SK-N-SH (cell line): ENCODE data around the gene MRFAP1L1. TPM values are rescaled to one million over a fixed set of nuclear protein-coding genes. Genes with fewer than 3 reads are reported as not detected.
A peak's percentile ranks its signal among the peaks of the same experiment; 100 is the strongest.

Experiments
- CTCF ChIA-PET: fragments of 300-600, 350-600 bp; formaldehyde crosslinking; extraction: SDS; loops from one replicate; lab custom pipeline; 2021; lab: Yijun Ruan, JAX
- POLR2A ChIA-PET: fragments of 350-600 bp; sonication (Branson Sonifier 250); formaldehyde crosslinking; extraction: SDS; loops from one replicate; lab custom pipeline; 2020; ENCODE audit warnings: antibody characterized with exemption, inconsistent platforms; lab: Yijun Ruan, JAX
- DNase-seq: peaks from one replicate; pipeline ENCODE4 v3.0.0; 2012
- H2AFZ ChIP-seq: fragments of 200-600 bp; sonication (generic); 2 replicates; pipeline ENCODE4 v1.8.1; 2016; ENCODE audit warnings: antibody characterized with exemption, mild to moderate bottlenecking, low read depth
- H3F3A ChIP-seq: fragments of 200-600 bp; sonication (generic); replicated peaks from 2 replicates; pipeline ENCODE3; 2016; ENCODE audit warnings: antibody characterized with exemption, mild to moderate bottlenecking; ENCODE audit not compliant: insufficient read depth
- H3K27ac ChIP-seq, 2 experiments: fragments of 200-500 bp in 1 of 2; fragments of 200-600 bp in 1 of 2; sonication (Bioruptor generic) in 1 of 2; sonication (generic), shearing (Covaris generic) in 1 of 2; 2 replicates each; pipeline versions ENCODE4 v1.5.1 to v1.6.1; 2014 to 2016; ENCODE audit warnings: low read depth in 2 of 2, inconsistent platforms in 1 of 2, low read length in 1 of 2, mild to moderate bottlenecking in 1 of 2, mixed read lengths in 1 of 2
- H3K27me3 ChIP-seq: fragments of 200-600 bp; sonication (generic), shearing (Covaris generic); 2 replicates; pipeline ENCODE4 v1.6.1; 2016; ENCODE audit warnings: mixed run types; ENCODE audit not compliant: insufficient read depth
- H3K36me3 ChIP-seq, 2 experiments: fragments of 200-500 bp in 1 of 2; fragments of 200-600 bp in 1 of 2; sonication (Bioruptor generic) in 1 of 2; sonication (generic) in 1 of 2; replicated peaks in 1 of 2; 2 replicates each; pipeline versions ENCODE3 to v1.5.1; 2014 to 2016; ENCODE audit warnings: low read length in 1 of 2, mild to moderate bottlenecking in 1 of 2; ENCODE audit not compliant: insufficient read depth in 2 of 2, control insufficient read depth in 1 of 2
- H3K4me1 ChIP-seq, 2 experiments: fragments of 200-500 bp in 1 of 2; fragments of 200-600 bp in 1 of 2; sonication (Bioruptor generic) in 1 of 2; sonication (generic), shearing (Covaris generic) in 1 of 2; 2 replicates each; pipeline versions ENCODE4 v1.5.1 to v1.6.1; 2014 to 2016; ENCODE audit warnings: low read depth in 1 of 2, low read length in 1 of 2, mixed run types in 1 of 2; ENCODE audit not compliant: insufficient read depth in 2 of 2, control insufficient read depth in 1 of 2
- H3K4me2 ChIP-seq: fragments of 200-600 bp; sonication (generic), shearing (Covaris generic); 2 replicates; pipeline ENCODE4 v1.6.1; 2017; ENCODE audit warnings: mixed run types
- H3K4me3 ChIP-seq, 2 experiments: fragments of 200-500 bp in 1 of 2; fragments of 200-600 bp in 1 of 2; sonication (Bioruptor generic) in 1 of 2; sonication (generic), shearing (Covaris generic) in 1 of 2; 2 replicates each; pipeline versions ENCODE4 v1.5.1 to v1.8.1; 2014 to 2016; ENCODE audit warnings: low read depth in 2 of 2, inconsistent platforms in 1 of 2, low read length in 1 of 2, mild to moderate bottlenecking in 1 of 2, mixed read lengths in 1 of 2, moderate library complexity in 1 of 2
- H3K79me2 ChIP-seq: fragments of 200-600 bp; sonication (generic); 2 replicates; pipeline ENCODE4 v1.8.1; 2017; ENCODE audit warnings: mild to moderate bottlenecking; ENCODE audit not compliant: insufficient read depth
- H3K9ac ChIP-seq: fragments of 200-600 bp; sonication (generic); 2 replicates; pipeline ENCODE4 v1.6.1; 2017; ENCODE audit warnings: mixed run types
- H3K9me2 ChIP-seq: fragments of 200-600 bp; sonication (generic); 2 replicates; pipeline ENCODE4 v1.6.1; 2017; ENCODE audit warnings: mixed run types
- H3K9me3 ChIP-seq: fragments of 200-600 bp; sonication (generic); 2 replicates; pipeline ENCODE4 v1.6.1; 2017; ENCODE audit warnings: mixed run types, mild to moderate bottlenecking, moderate library complexity
- H4K20me1 ChIP-seq: fragments of 200-600 bp; sonication (generic); 2 replicates; pipeline ENCODE4 v1.6.1; 2017; ENCODE audit warnings: mild to moderate bottlenecking, mixed run types; ENCODE audit not compliant: insufficient read depth
- ELF1 ChIP-seq: IDR thresholded peaks from 2 replicates; pipeline ENCODE4 v1.4.0; 2012
- EP300 ChIP-seq, 2 experiments: IDR thresholded peaks; 2 replicates each; pipeline versions ENCODE4 v1.4.0 to v1.6.1; 2012; ENCODE audit warnings: borderline replicate concordance in 1 of 2, low read depth in 1 of 2, low read length in 1 of 2
- FOSL2 ChIP-seq: IDR thresholded peaks from 2 replicates; pipeline ENCODE4 v1.4.0; 2012; ENCODE audit warnings: low read depth, mild to moderate bottlenecking, moderate library complexity, borderline replicate concordance
- NRF1 ChIP-seq: IDR thresholded peaks from 2 replicates; pipeline ENCODE4 v1.6.1; 2012; ENCODE audit warnings: low read depth, mild to moderate bottlenecking, low read length
- POLR2AphosphoS5 ChIP-seq: IDR thresholded peaks from 2 replicates; pipeline ENCODE4 v1.6.1; 2012; ENCODE audit warnings: low read depth, low read length
- RAD21 ChIP-seq: IDR thresholded peaks from 2 replicates; pipeline ENCODE4 v1.6.1; 2012; ENCODE audit warnings: mild to moderate bottlenecking, low read length
- RCOR1 ChIP-seq: fragments of 150-350 bp; IDR thresholded peaks from 2 replicates; pipeline ENCODE4 v1.6.1; 2017; ENCODE audit warnings: antibody characterized with exemption, low read length
- RFX5 ChIP-seq: IDR thresholded peaks from 2 replicates; pipeline ENCODE4 v1.6.1; 2012; ENCODE audit warnings: mild to moderate bottlenecking, improper control_type of control experiment, low read length
- SMC3 ChIP-seq: IDR thresholded peaks from 2 replicates; pipeline ENCODE4 v1.6.1; 2012; ENCODE audit warnings: low read depth, low read length, improper control_type of control experiment
- TAF1 ChIP-seq: IDR thresholded peaks from 2 replicates; pipeline ENCODE4 v1.6.1; 2012; ENCODE audit warnings: low read depth, mild to moderate bottlenecking, low read length, moderate library complexity, borderline replicate concordance
- TCF12 ChIP-seq: IDR thresholded peaks from 2 replicates; pipeline ENCODE4 v1.4.0; 2012
- TEAD4 ChIP-seq: IDR thresholded peaks from 2 replicates; pipeline ENCODE4 v1.4.0; 2012; ENCODE audit warnings: mild to moderate bottlenecking, borderline replicate concordance; ENCODE audit not compliant: insufficient read depth
- USF1 ChIP-seq: IDR thresholded peaks from 2 replicates; pipeline ENCODE4 v1.4.0; 2012; ENCODE audit warnings: low read depth, borderline replicate concordance
- WGBS: methylation state at CpG from one replicate; pipeline ENCODE4 v1.1.6; 2017; ENCODE audit warnings: low lambda C conversion rate; 5-methylcytosine and 5-hydroxymethylcytosine counted together
- polyA plus RNA-seq, 3 experiments: library from polyadenylated mRNA; depleted of rRNA; stranded (reverse); fragments of >200 nt; gene quantifications; 2 replicates each; pipeline ENCODE4 v1.2.3, GENCODE V29; 2012
- TF ChIP-seq, protein P1 (sequence below): IDR thresholded peaks from 2 replicates; pipeline ENCODE4 v1.4.0; 2012; ENCODE audit warnings: low read depth, borderline replicate concordance
- TF ChIP-seq, protein P2 (sequence below): IDR thresholded peaks from 2 replicates; pipeline ENCODE4 v1.4.0; 2012; ENCODE audit warnings: low read depth

Gene MRFAP1L1
- polyA plus RNA-seq, 1 of the 3 experiments (the other 2 are of a cell fraction): 60.3 TPM

- peaks cover 19 to 20% of the 10 kb centered on the region in 2 experiments; a peak in 3 of 4 replicates for H3K4me1 ChIP-seq
- POLR2A ChIA-PET: interaction anchor here (1.1 to 1.8 kb wide), 2 partner anchors 19 to 29 kb away, joined by 3 to 4 read pairs; a partner anchor contains a TSS
- H3F3A ChIP-seq: peaks cover 6% of the 10 kb centered on the region
- no peaks in the 10 kb centered on the region for H3K9me2 ChIP-seq
- H3K4me3 ChIP-seq: no peak overlapping the region
- 95% methylated on average over 3 of the region's 8 CpGs for WGBS
- H3K79me2 ChIP-seq: no peaks in the 10 kb centered on the region
- H3K27ac ChIP-seq: no peak overlapping the region
- TF ChIP-seq SMC3: no peak
- no peaks in the 10 kb centered on the region for H3K27me3 ChIP-seq
- H2AFZ ChIP-seq: no peak overlapping the region
- no peaks in the 10 kb centered on the region for H3K9me3 ChIP-seq
- H3K36me3 ChIP-seq: no peaks in the 10 kb centered on the region
- CTCF ChIA-PET: no interaction called here
- H4K20me1 ChIP-seq: no peaks in the 10 kb centered on the region
- H3K4me2 ChIP-seq: no peak overlapping the region
- no peak for DNase-seq
- H3K9ac ChIP-seq: no peak overlapping the region
Observed at GRCh38 chr4:6692379-6692778, 17.3 kb downstream of the MRFAP1L1 start.

- H3K27ac ChIP-seq: peak overlapping the region in 1 of 2 experiments; percentile 85; a peak in 2 of 4 replicates
- H3K4me1 ChIP-seq: peaks cover 7 to 20% of the 10 kb centered on the region in 2 experiments; a peak in 3 of 4 replicates
- no peaks in the 10 kb centered on the region for H3K36me3 ChIP-seq
- 98% methylated on average over 6 of the region's 15 CpGs for WGBS
- peaks cover 6% of the 10 kb centered on the region for H3F3A ChIP-seq
- no peaks in the 10 kb centered on the region for H4K20me1 ChIP-seq
- no peak overlapping the region for H3K4me3 ChIP-seq
- peak overlapping the region; percentile 93; the same call in 1 of the 2 replicates for H2AFZ ChIP-seq
- no peaks in the 10 kb centered on the region for H3K27me3 ChIP-seq
- H3K9ac ChIP-seq: peak overlapping the region; percentile 55; the same call in 1 of the 2 replicates
- no peaks in the 10 kb centered on the region for H3K9me2 ChIP-seq
- no peaks in the 10 kb centered on the region for H3K9me3 ChIP-seq
- DNase-seq: no peak
- POLR2A ChIA-PET: no interaction called here
- no peak for TF ChIP-seq USF1
- TF ChIP-seq RFX5: no peak
- TF ChIP-seq RAD21: no peak
- TF ChIP-seq ELF1: no peak
- no peak for TF ChIP-seq TEAD4
- TF ChIP-seq RCOR1: no peak
- no peak for TF ChIP-seq POLR2AphosphoS5
- no peak for TF ChIP-seq TAF1
- TF ChIP-seq NRF1: no peak
- TF ChIP-seq FOSL2: no peak
- TF ChIP-seq, protein P1, sequence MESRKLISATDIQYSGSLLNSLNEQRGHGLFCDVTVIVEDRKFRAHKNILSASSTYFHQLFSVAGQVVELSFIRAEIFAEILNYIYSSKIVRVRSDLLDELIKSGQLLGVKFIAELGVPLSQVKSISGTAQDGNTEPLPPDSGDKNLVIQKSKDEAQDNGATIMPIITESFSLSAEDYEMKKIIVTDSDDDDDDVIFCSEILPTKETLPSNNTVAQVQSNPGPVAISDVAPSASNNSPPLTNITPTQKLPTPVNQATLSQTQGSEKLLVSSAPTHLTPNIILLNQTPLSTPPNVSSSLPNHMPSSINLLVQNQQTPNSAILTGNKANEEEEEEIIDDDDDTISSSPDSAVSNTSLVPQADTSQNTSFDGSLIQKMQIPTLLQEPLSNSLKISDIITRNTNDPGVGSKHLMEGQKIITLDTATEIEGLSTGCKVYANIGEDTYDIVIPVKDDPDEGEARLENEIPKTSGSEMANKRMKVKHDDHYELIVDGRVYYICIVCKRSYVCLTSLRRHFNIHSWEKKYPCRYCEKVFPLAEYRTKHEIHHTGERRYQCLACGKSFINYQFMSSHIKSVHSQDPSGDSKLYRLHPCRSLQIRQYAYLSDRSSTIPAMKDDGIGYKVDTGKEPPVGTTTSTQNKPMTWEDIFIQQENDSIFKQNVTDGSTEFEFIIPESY: no peak
- TF ChIP-seq, protein P2, sequence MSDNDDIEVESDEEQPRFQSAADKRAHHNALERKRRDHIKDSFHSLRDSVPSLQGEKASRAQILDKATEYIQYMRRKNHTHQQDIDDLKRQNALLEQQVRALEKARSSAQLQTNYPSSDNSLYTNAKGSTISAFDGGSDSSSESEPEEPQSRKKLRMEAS: no peak
- no peak for TF ChIP-seq TCF12
- no peak for TF ChIP-seq EP300 (IDR thresholded peaks at IDR 0.05; ENCODE audit: borderline replicate concordance in 1 of 2, low read depth in 1 of 2, low read length in 1 of 2)
- TF ChIP-seq SMC3: no peak
- peak overlapping the region; percentile 55; the same call in 1 of the 2 replicates for H3K4me2 ChIP-seq
- CTCF ChIA-PET: interaction anchor here (1.2 kb wide), 1 partner anchor 15 kb away, joined by 4 read pairs; no protein-coding TSS in a partner anchor
- H3K79me2 ChIP-seq: no peaks in the 10 kb centered on the region
Observed at GRCh38 chr4:6689506-6689960, 20.1 kb downstream of the MRFAP1L1 start.
